NCI-H2227 (cell line): ENCODE results near the gene ZNF839.
A peak's percentile ranks its signal among the peaks of the same experiment; 100 is the strongest.
"Not testable (repeated sequence)": the region's sequence is repeated elsewhere in the genome, so short reads cannot be mapped to it uniquely, and the experiment has no call there.

Source experiments
- DNase-seq: peaks from one replicate; lab custom pipeline; 2025; ENCODE audit not compliant: unreplicated experiment; lab: John Stamatoyannopoulos, UW

The ZNF839 gene

GRCh38 chr14:102335163-102335562, 15.6 kb downstream of the ZNF839 start:
- DNase-seq = no peak

GRCh38 chr14:102338724-102339123, 19.2 kb downstream of the ZNF839 start:
- no peak for DNase-seq

GRCh38 chr14:102341566-102341965, 22.0 kb downstream of the ZNF839 start:
- DNase-seq = no peak

GRCh38 chr14:102342238-102342637, 22.7 kb downstream of the ZNF839 start:
- DNase-seq = no peak

- DNase-seq = no peak
Observed at GRCh38 chr14:102344084-102344483, 24.5 kb downstream of the ZNF839 start.

GRCh38 chr14:102344485-102344884, 24.9 kb downstream of the ZNF839 start:
- DNase-seq = no peak

- no peak for DNase-seq
Observed at GRCh38 chr14:102345232-102345631, 25.7 kb downstream of the ZNF839 start.

- DNase-seq = no peak
Observed at GRCh38 chr14:102346645-102347044, 27.1 kb downstream of the ZNF839 start.

GRCh38 chr14:102348376-102348775, 28.8 kb downstream of the ZNF839 start:
- DNase-seq = no peak

- DNase-seq = no peak
Observed at GRCh38 chr14:102351023-102351422, 31.5 kb downstream of the ZNF839 start.

- DNase-seq = not testable (repeated sequence)
Observed at GRCh38 chr14:102351593-102351992, 32.0 kb downstream of the ZNF839 start.

- DNase-seq = no peak
Observed at GRCh38 chr14:102352213-102352612, 32.7 kb downstream of the ZNF839 start.

- DNase-seq = no peak
Observed at GRCh38 chr14:102353126-102353619, 33.6 kb downstream of the ZNF839 start.

- no peak for DNase-seq
Observed at GRCh38 chr14:102356280-102356679, 36.7 kb downstream of the ZNF839 start.

GRCh38 chr14:102359341-102359740, 39.8 kb downstream of the ZNF839 start:
- no peak for DNase-seq

GRCh38 chr14:102360388-102360787, 40.8 kb downstream of the ZNF839 start:
- DNase-seq = no peak

GRCh38 chr14:102362084-102362483, 42.5 kb downstream of the ZNF839 start:
- peak; percentile 32 for DNase-seq

GRCh38 chr14:102362545-102363181, 43.1 kb downstream of the ZNF839 start, which contains the start of the genes CINP and TECPR2:
CINP (minus strand) TSS chr14:102362890; CDS start chr14:102362851, 39 bp downstream.
TECPR2 (plus strand) TSS chr14:102362941; CDS start chr14:102376722, 13,781 bp downstream.
- DNase-seq = peak; percentile 97

GRCh38 chr14:102363182-102363943, 43.8 kb downstream of the ZNF839 start:
- DNase-seq = no peak

GRCh38 chr14:102370305-102370809, 50.8 kb downstream of the ZNF839 start:
- DNase-seq = no peak

- no peak for DNase-seq
Observed at GRCh38 chr14:102371361-102371760, 51.8 kb downstream of the ZNF839 start.

- no peak for DNase-seq
Observed at GRCh38 chr14:102373110-102373509, 53.6 kb downstream of the ZNF839 start.
